Astrocyte (in vitro differentiated cells and primary cell): ENCODE measurements around the gene GNG12. TPM values are rescaled to one million over a fixed set of nuclear protein-coding genes. Genes with fewer than 3 reads are reported as not detected.

Experiments used
- DNase-seq: peaks from one replicate; pipeline ENCODE4 v3.0.0-alpha.2; 2010; ENCODE audit warnings: low read depth
- FAIRE-seq: peaks from 2 replicates; lab custom pipeline; 2011; peaks lifted over from hg19 to GRCh38; lab: Jason Lieb, UNC
- H2AFZ ChIP-seq: 2 replicates; pipeline ENCODE4 v1.6.0; 2012; ENCODE audit warnings: low read depth, low read length, inconsistent platforms
- H3K27ac ChIP-seq: 2 replicates; pipeline ENCODE4 v1.5.1; 2011; ENCODE audit warnings: low read depth, low read length, inconsistent platforms
- H3K27me3 ChIP-seq: 2 replicates; pipeline ENCODE4 v1.6.0; 2011; ENCODE audit warnings: low read length, inconsistent platforms; ENCODE audit not compliant: insufficient read depth
- H3K36me3 ChIP-seq: 2 replicates; pipeline ENCODE4 v1.5.1; 2011; ENCODE audit warnings: low read length, inconsistent platforms; ENCODE audit not compliant: insufficient read depth
- H3K4me1 ChIP-seq: 2 replicates; pipeline ENCODE4 v1.5.1; 2011; ENCODE audit warnings: low read length, inconsistent platforms; ENCODE audit not compliant: insufficient read depth
- H3K4me2 ChIP-seq: 2 replicates; pipeline ENCODE4 v1.6.0; 2012; ENCODE audit warnings: low read length, inconsistent platforms
- H3K4me3 ChIP-seq: 2 replicates; pipeline ENCODE4 v1.5.1; 2011; ENCODE audit warnings: low read depth, mild to moderate bottlenecking, low read length, inconsistent platforms; ENCODE audit not compliant: insufficient read depth
- H3K79me2 ChIP-seq: 2 replicates; pipeline ENCODE4 v1.6.0; 2012; ENCODE audit warnings: mild to moderate bottlenecking, low read length, inconsistent platforms; ENCODE audit not compliant: insufficient read depth
- H3K9ac ChIP-seq: 2 replicates; pipeline ENCODE4 v1.6.0; 2012; ENCODE audit warnings: mild to moderate bottlenecking, low read length, inconsistent platforms
- H3K9me3 ChIP-seq: 2 replicates; pipeline ENCODE4 v1.5.1; 2012; ENCODE audit warnings: low read depth, mild to moderate bottlenecking, low read length, inconsistent platforms; ENCODE audit not compliant: insufficient read depth
- H4K20me1 ChIP-seq: 2 replicates; pipeline ENCODE4 v1.6.0; 2012; ENCODE audit warnings: low read length, inconsistent platforms; ENCODE audit not compliant: insufficient read depth
- H3K27ac Mint-ChIP-seq: one replicate; pipeline ENCODE4 v1.8.0; 2021; ENCODE audit warnings: mild to moderate bottlenecking, mixed read lengths; ENCODE audit not compliant: unreplicated experiment
- H3K27me3 Mint-ChIP-seq: one replicate; pipeline ENCODE4 v1.8.0; 2021; ENCODE audit warnings: low read depth, mixed read lengths; ENCODE audit not compliant: unreplicated experiment
- H3K36me3 Mint-ChIP-seq: one replicate; pipeline ENCODE4 v1.8.0; 2021; ENCODE audit warnings: low read depth, mixed read lengths; ENCODE audit not compliant: unreplicated experiment
- H3K4me1 Mint-ChIP-seq: one replicate; pipeline ENCODE4 v1.8.0; 2021; ENCODE audit warnings: low read depth, mixed read lengths; ENCODE audit not compliant: unreplicated experiment
- H3K4me3 Mint-ChIP-seq: one replicate; pipeline ENCODE4 v1.8.0; 2021; ENCODE audit warnings: mild to moderate bottlenecking, moderate library complexity, mixed read lengths; ENCODE audit not compliant: unreplicated experiment
- H3K9me3 Mint-ChIP-seq: one replicate; pipeline ENCODE4 v1.8.0; 2021; ENCODE audit warnings: mild to moderate bottlenecking, mixed read lengths; ENCODE audit not compliant: unreplicated experiment
- CTCF ChIP-seq: IDR thresholded peaks from 2 replicates; pipeline ENCODE4 v1.5.1; 2011; ENCODE audit warnings: low read depth, mild to moderate bottlenecking, inconsistent platforms, low read length, moderate library complexity; ENCODE audit not compliant: insufficient read depth
- EZH2 ChIP-seq: IDR thresholded peaks from 2 replicates; pipeline ENCODE4 v1.6.1; 2012; ENCODE audit warnings: mild to moderate bottlenecking, low read length, inconsistent platforms; ENCODE audit not compliant: insufficient read depth
- total RNA-seq: library from RNA; stranded (reverse); gene quantifications from 2 replicates; pipeline ENCODE4 v1.2.1, GENCODE V29; 2021

Gene GNG12
- total RNA-seq, 1 donor from 2014 or later, result 101 TPM

GRCh38 chr1:67655581-67655980 lies 177.7 kb downstream of the GNG12 start:
- H3K4me3 Mint-ChIP-seq, result no peak overlapping the region
- H3K27ac ChIP-seq, result no peak overlapping the region
- H3K9me3 ChIP-seq, result no peaks in the 10 kb centered on the region
- DNase-seq (no peak), FAIRE-seq (no peak)
- no peak overlapping the region for H3K4me3 ChIP-seq
- H3K36me3 Mint-ChIP-seq, result no peaks in the 10 kb centered on the region
- peaks cover 11% of the 10 kb centered on the region for H3K4me1 Mint-ChIP-seq
- TF ChIP-seq CTCF, result no peak
- no peak for TF ChIP-seq EZH2
- H3K4me2 ChIP-seq, result no peak overlapping the region
- H3K9ac ChIP-seq, result no peak overlapping the region
- H3K4me1 ChIP-seq, result no peaks in the 10 kb centered on the region
- H3K36me3 ChIP-seq, result no peaks in the 10 kb centered on the region
- no peaks in the 10 kb centered on the region for H3K27me3 ChIP-seq
- H2AFZ ChIP-seq, result no peak overlapping the region
- H4K20me1 ChIP-seq, result no peaks in the 10 kb centered on the region
- H3K79me2 ChIP-seq, result no peaks in the 10 kb centered on the region
- H3K27me3 Mint-ChIP-seq, result peaks cover 3% of the 10 kb centered on the region
- H3K27ac Mint-ChIP-seq, result no peak overlapping the region
- H3K9me3 Mint-ChIP-seq, result peaks cover 4% of the 10 kb centered on the region

GRCh38 chr1:67653304-67653703 lies 180.0 kb downstream of the GNG12 start:
- H4K20me1 ChIP-seq, result no peaks in the 10 kb centered on the region
- Mint-ChIP-seq H3K4me3 (no peak overlapping the region), H3K36me3 (no peaks in the 10 kb centered on the region), H3K27ac (no peak overlapping the region), H3K4me1 (peaks cover 8% of the 10 kb centered on the region), H3K9me3 (peaks cover 5% of the 10 kb centered on the region), H3K27me3 (peaks cover 7% of the 10 kb centered on the region)
- H3K79me2 ChIP-seq, result no peaks in the 10 kb centered on the region
- no peak overlapping the region for H3K4me2 ChIP-seq
- no peak overlapping the region for H3K4me3 ChIP-seq
- DNase-seq, result no peak
- H3K4me1 ChIP-seq, result no peaks in the 10 kb centered on the region
- TF ChIP-seq CTCF (no peak), EZH2 (no peak)
- no peaks in the 10 kb centered on the region for H3K9me3 ChIP-seq
- H3K27ac ChIP-seq, result no peak overlapping the region
- no peaks in the 10 kb centered on the region for H3K36me3 ChIP-seq
- H2AFZ ChIP-seq, result no peak overlapping the region
- no peaks in the 10 kb centered on the region for H3K27me3 ChIP-seq
- no peak overlapping the region for H3K9ac ChIP-seq
- no peak for FAIRE-seq

GRCh38 chr1:67652800-67653199 lies 180.5 kb downstream of the GNG12 start:
- Mint-ChIP-seq H3K4me3 (no peak overlapping the region), H3K4me1 (peaks cover 8% of the 10 kb centered on the region), H3K27ac (no peak overlapping the region), H3K36me3 (no peaks in the 10 kb centered on the region), H3K27me3 (peaks cover 7% of the 10 kb centered on the region), H3K9me3 (peaks cover 5% of the 10 kb centered on the region)
- Histone ChIP-seq H3K27me3 (no peaks in the 10 kb centered on the region), H3K4me2 (no peak overlapping the region), H3K36me3 (no peaks in the 10 kb centered on the region), H3K4me1 (no peaks in the 10 kb centered on the region), H3K79me2 (no peaks in the 10 kb centered on the region), H3K9ac (no peak overlapping the region), H3K27ac (no peak overlapping the region), H2AFZ (no peak overlapping the region), H4K20me1 (no peaks in the 10 kb centered on the region), H3K9me3 (no peaks in the 10 kb centered on the region), H3K4me3 (no peak overlapping the region)
- TF ChIP-seq CTCF (no peak), EZH2 (no peak)
- FAIRE-seq (no peak), DNase-seq (peak; percentile 77)

Other genes with a start within 250 kb of the GNG12 start
- 127 and 162 TPM in 2 replicates for gene GADD45A, start 148.3 kb downstream of the GNG12 start, total RNA-seq
- 0.52 and 1.3 TPM in 2 replicates for gene DIRAS3, start 217.2 kb upstream of the GNG12 start, total RNA-seq